GM21786 (cell line): ENCODE results near the gene SOX9.

ENCODE experiments used
- ATAC-seq: cut with Tn5 transposase; IDR thresholded peaks from one replicate; pipeline ENCODE4 v1.9.1; 2021; ENCODE audit not compliant: unreplicated experiment

SOX9 gene

GRCh38 chr17:72158895-72159885 is 38.4 kb downstream of the SOX9 start:
- ATAC-seq = no peak

GRCh38 chr17:72162569-72162968 is 41.7 kb downstream of the SOX9 start:
- no peak for ATAC-seq

GRCh38 chr17:72163474-72163873 is 42.7 kb downstream of the SOX9 start:
- ATAC-seq = no peak

GRCh38 chr17:72164158-72164739 is 43.4 kb downstream of the SOX9 start:
- no peak for ATAC-seq

GRCh38 chr17:72165192-72165866 is 44.5 kb downstream of the SOX9 start:
- ATAC-seq = no peak

GRCh38 chr17:72165867-72166439 is 45.1 kb downstream of the SOX9 start:
- ATAC-seq = no peak

GRCh38 chr17:72167593-72167992 is 46.8 kb downstream of the SOX9 start:
- ATAC-seq = no peak

- ATAC-seq = no peak
Measured at GRCh38 chr17:72169823-72170222, 49.0 kb downstream of the SOX9 start.

- no peak for ATAC-seq
Measured at GRCh38 chr17:72171703-72172667, 51.2 kb downstream of the SOX9 start.

GRCh38 chr17:72173499-72174116 is 52.8 kb downstream of the SOX9 start:
- no peak for ATAC-seq

GRCh38 chr17:72175263-72175662 is 54.4 kb downstream of the SOX9 start:
- ATAC-seq = no peak
